GM12878 (cell line): ENCODE results near the gene PLEKHS1. TPM values are rescaled to one million over a fixed set of nuclear protein-coding genes. Genes with fewer than 3 reads are reported as not detected.
"Not testable (repeated sequence)": the region's sequence is repeated elsewhere in the genome, so short reads cannot be mapped to it uniquely, and the experiment has no call there.

ENCODE experiments used
- ATAC-seq: fragments of 200-7000 bp; cut with Tn5 transposase; 3 replicates; pipeline ENCODE4 v1.9.1; 2020; ENCODE audit warnings: mild to moderate bottlenecking, moderate library complexity
- BruUV-seq: library from RNA; stranded (reverse); fragments of 400-500 nt; replicated peaks from 2 replicates; lab custom pipeline; 2021; lab: Mats Ljungman, UMichigan
- CTCF ChIA-PET: fragments of 300-600 bp; sonication (Branson Sonifier 250); formaldehyde crosslinking; extraction: SDS; loops from one replicate; lab custom pipeline; 2021; ENCODE audit warnings: inconsistent platforms; lab: Yijun Ruan, JAX
- POLR2A ChIA-PET: fragments of 350-600 bp; formaldehyde crosslinking; extraction: SDS; loops from one replicate; lab custom pipeline; 2021; ENCODE audit warnings: inconsistent platforms; lab: Charles Lee
- RAD21 ChIA-PET: fragments of 300-600 bp; sonication (Branson Sonifier 250); formaldehyde crosslinking; loops from one replicate; lab custom pipeline; 2023; ENCODE audit warnings: antibody characterized with exemption; ENCODE audit not compliant: unreplicated experiment; lab: Charles Lee
- SMC1A ChIA-PET: fragments of 300-600 bp; sonication (Branson Sonifier 250); formaldehyde crosslinking; loops from one replicate; lab custom pipeline; 2023; ENCODE audit not compliant: unreplicated experiment, uncharacterized antibody; lab: Charles Lee
- DNase-seq: peaks from one replicate; pipeline ENCODE4 v3.0.0-alpha.2; 2011; ENCODE audit warnings: low read depth, low spot score
- FAIRE-seq: peaks from 3 replicates; lab custom pipeline; 2011; peaks lifted over from hg19 to GRCh38; lab: Jason Lieb, UNC
- H2AFZ ChIP-seq: 2 replicates; pipeline ENCODE4 v1.6.0; 2011; ENCODE audit warnings: low read depth, low read length, control low read depth; ENCODE audit not compliant: control insufficient read depth
- H3K27ac ChIP-seq: 2 replicates; pipeline ENCODE4 v1.5.1; 2011; ENCODE audit warnings: control low read depth; ENCODE audit not compliant: control insufficient read depth, insufficient read depth
- H3K27me3 ChIP-seq, 2 experiments: replicated peaks in 1 of 2; 2 replicates each; pipeline versions ENCODE4 v1.6.0 to v1.6.1; 2011; ENCODE audit warnings: low read length in 1 of 2; ENCODE audit not compliant: control insufficient read depth in 2 of 2, insufficient read depth in 2 of 2
- H3K36me3 ChIP-seq, 2 experiments: 2 replicates each; pipeline ENCODE4 v1.5.1; 2011; ENCODE audit warnings: low read length in 1 of 2; ENCODE audit not compliant: control insufficient read depth in 2 of 2, insufficient read depth in 2 of 2
- H3K4me1 ChIP-seq: 2 replicates; pipeline ENCODE4 v1.6.1; 2011; ENCODE audit warnings: mild to moderate bottlenecking, low read length, moderate library complexity, mixed read lengths; ENCODE audit not compliant: control insufficient read depth, insufficient read depth
- H3K4me2 ChIP-seq: 2 replicates; pipeline ENCODE4 v1.6.0; 2011; ENCODE audit warnings: control low read depth; ENCODE audit not compliant: control insufficient read depth, insufficient read depth
- H3K4me3 ChIP-seq: fragments of 200-600 bp; sonication (generic); 2 replicates; pipeline ENCODE4 v1.5.1; 2016
- H3K79me2 ChIP-seq: 2 replicates; pipeline ENCODE4 v1.6.0; 2011; ENCODE audit warnings: low read length; ENCODE audit not compliant: control insufficient read depth, insufficient read depth
- H3K9ac ChIP-seq: 2 replicates; pipeline ENCODE4 v1.8.0; 2011; ENCODE audit warnings: low read length, control low read depth, mixed read lengths; ENCODE audit not compliant: control insufficient read depth, insufficient read depth
- H3K9me3 ChIP-seq: replicated peaks from 3 replicates; pipeline ENCODE4 v1.5.1; 2011; ENCODE audit warnings: mild to moderate bottlenecking, low read length; ENCODE audit not compliant: control insufficient read depth, insufficient read depth
- H4K20me1 ChIP-seq: 2 replicates; pipeline ENCODE4 v1.6.0; 2011; ENCODE audit not compliant: control insufficient read depth, insufficient read depth
- ATF3 ChIP-seq: IDR thresholded peaks from 2 replicates; pipeline ENCODE4 v1.6.1; 2011; ENCODE audit warnings: low read depth, mild to moderate bottlenecking, low read length, moderate library complexity, borderline replicate concordance; ENCODE audit errors: extremely low read depth
- BRCA1 ChIP-seq: IDR thresholded peaks from 2 replicates; pipeline ENCODE4 v1.6.1; 2011; ENCODE audit warnings: low read depth, low read length, improper control_type of control experiment
- FOS ChIP-seq: IDR thresholded peaks from 3 replicates; pipeline ENCODE4 v1.6.1; 2011; ENCODE audit warnings: borderline replicate concordance; ENCODE audit not compliant: insufficient read length; ENCODE audit errors: extremely low read depth
- REST ChIP-seq: IDR thresholded peaks from 2 replicates; pipeline ENCODE4 v1.6.1; 2012; ENCODE audit warnings: mild to moderate bottlenecking, low read depth, low read length
- TARDBP ChIP-seq: IDR thresholded peaks from 2 replicates; pipeline ENCODE4 v1.6.1; 2016; ENCODE audit warnings: borderline replicate concordance
- YY1 ChIP-seq: IDR thresholded peaks from 2 replicates; pipeline ENCODE4 v1.6.1; 2011; ENCODE audit warnings: low read depth, mild to moderate bottlenecking, low read length
- ZNF24 ChIP-seq: fragments of 450-650 bp; IDR thresholded peaks from 2 replicates; pipeline ENCODE4 v1.6.1; 2017; ENCODE audit warnings: antibody characterized with exemption, mild to moderate bottlenecking
- WGBS: methylation state at CpG from one replicate; pipeline ENCODE4 v1.1.6; 2016; ENCODE audit warnings: low lambda C conversion rate; ENCODE audit not compliant: insufficient replicate concordance, insufficient coverage; ENCODE audit errors: missing lambda C conversion rate; 5-methylcytosine and 5-hydroxymethylcytosine counted together
- in situ Hi-C: fragments of 300-500 bp; cut with MboI; formaldehyde crosslinking; loops from 9 replicates; pipeline ENCODE4 v1.14.3; 2018; ENCODE audit warnings: mixed read lengths
- intact Hi-C: fragments of 100-400 bp; cut with micrococcal nuclease; formaldehyde crosslinking; loops from one replicate; pipeline ENCODE4 v1.14.2; 2022; ENCODE audit not compliant: unreplicated experiment
- polyA plus RNA-seq, 11 experiments: library from polyadenylated mRNA; depleted of rRNA in 4 of 11; unstranded in 6 of 11; stranded (reverse) in 5 of 11; fragments of >200 nt; fragmentation: Nextera tagmentation in 4 of 11; fragmentation: Illumina TruSeq in 1 of 11; extraction: Ambion mirVana in 4 of 11; extraction: Trizol in 1 of 11; gene quantifications; 1 replicate in 1 of 11; 2 replicates in 10 of 11; pipeline versions ENCODE4 v1.2.1 to v1.2.3, GENCODE V29; 2011 to 2016; ENCODE audit warnings: inconsistent platforms in 2 of 11, missing spikeins in 2 of 11, low read depth in 1 of 11
- total RNA-seq, 4 experiments: library from RNA; depleted of rRNA in 3 of 4; stranded (reverse); fragments of >200 nt in 3 of 4; fragmentation: Illumina TruSeq in 1 of 4; extraction: Trizol in 1 of 4; gene quantifications; 2 replicates each; pipeline versions ENCODE4 v1.2.1 to v1.2.3, GENCODE V29; 2013 to 2021
- TF ChIP-seq, protein P1 (sequence below): fragments of 450-650 bp; formaldehyde crosslinking; IDR thresholded peaks from 2 replicates; pipeline ENCODE4 v1.4.0; 2020; ENCODE audit warnings: mild to moderate bottlenecking, moderate library complexity

The PLEKHS1 gene
- total and polyA plus RNA-seq, 10 of the 15 experiments (the other 5 are each of a cell fraction or from before 2014, with no cell fraction given), result 0.04 to 0.17 TPM; not detected in 8

- POLR2A ChIA-PET, result not testable (repeated sequence)
These were observed 63.2 kb downstream of the PLEKHS1 start for GRCh38 chr10:113814700-113815099.

DNA sequence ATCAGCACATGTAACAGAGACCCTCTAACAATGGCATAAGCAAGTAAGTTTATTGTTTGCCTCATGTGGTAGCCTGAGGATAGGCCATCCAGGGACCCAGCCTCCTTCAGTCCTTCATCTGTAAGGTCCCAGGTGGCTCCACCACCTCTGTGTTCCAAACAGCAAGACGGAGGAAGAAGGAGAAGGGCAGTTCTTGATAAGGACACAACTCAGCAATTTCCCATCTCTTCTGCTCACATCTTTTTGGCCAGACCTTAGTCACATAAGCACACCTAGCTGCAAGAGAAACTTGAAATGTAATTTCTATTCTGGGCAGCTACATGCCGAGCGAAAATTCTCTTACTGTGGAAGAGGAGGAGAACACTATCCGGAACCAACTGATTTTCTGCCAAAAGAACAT, 68.5 kb downstream of the PLEKHS1 start:
- CTCF ChIA-PET, result no interaction called here
- BruUV-seq, result no TSS peak
- no peak for ATAC-seq

More at GRCh38 chr10:113814700-113815099, 63.2 kb downstream of the PLEKHS1 start:
- in situ Hi-C loops, FAIRE-seq, DNase-seq, H3K9ac ChIP-seq, H3K36me3 ChIP-seq, SMC1A ChIA-PET, H3K4me2 ChIP-seq, CTCF ChIA-PET, ATAC-seq, H3K79me2 ChIP-seq, RAD21 ChIA-PET, H2AFZ ChIP-seq, BruUV-seq, H3K4me3 ChIP-seq, H4K20me1 ChIP-seq, H3K27ac ChIP-seq, H3K4me1 ChIP-seq, H3K27me3 ChIP-seq, intact Hi-C loops, H3K9me3 ChIP-seq: not testable (repeated sequence)
- 82% methylated on average over 1 of the region's 1 CpG for WGBS

More for the DNA sequence above, 68.5 kb downstream of the PLEKHS1 start:
- no peaks in the 10 kb centered on the region for H3K27me3 ChIP-seq
- ChIA-PET SMC1A (interaction anchor here (0.8 kb wide), 1 partner anchor 9 kb away, joined by 3 read pairs; no protein-coding TSS in a partner anchor), RAD21 (no interaction called here), POLR2A (no interaction called here)
- no peaks in the 10 kb centered on the region for H3K36me3 ChIP-seq
- in situ Hi-C loops, result no loop called here
- H3K79me2 ChIP-seq, result no peaks in the 10 kb centered on the region
- intact Hi-C loops, result no loop called here
- no peak overlapping the region for H3K27ac ChIP-seq
- no peak overlapping the region for H3K4me2 ChIP-seq
- H4K20me1 ChIP-seq, result no peaks in the 10 kb centered on the region
- FAIRE-seq, result no peak
- H2AFZ ChIP-seq, result no peak overlapping the region
- 80% methylated on average over 4 of the region's 4 CpGs for WGBS
- no peaks in the 10 kb centered on the region for H3K4me1 ChIP-seq
- no peak for TF ChIP-seq BRCA1
- TF ChIP-seq ATF3, result no peak
- TF ChIP-seq, protein P1, sequence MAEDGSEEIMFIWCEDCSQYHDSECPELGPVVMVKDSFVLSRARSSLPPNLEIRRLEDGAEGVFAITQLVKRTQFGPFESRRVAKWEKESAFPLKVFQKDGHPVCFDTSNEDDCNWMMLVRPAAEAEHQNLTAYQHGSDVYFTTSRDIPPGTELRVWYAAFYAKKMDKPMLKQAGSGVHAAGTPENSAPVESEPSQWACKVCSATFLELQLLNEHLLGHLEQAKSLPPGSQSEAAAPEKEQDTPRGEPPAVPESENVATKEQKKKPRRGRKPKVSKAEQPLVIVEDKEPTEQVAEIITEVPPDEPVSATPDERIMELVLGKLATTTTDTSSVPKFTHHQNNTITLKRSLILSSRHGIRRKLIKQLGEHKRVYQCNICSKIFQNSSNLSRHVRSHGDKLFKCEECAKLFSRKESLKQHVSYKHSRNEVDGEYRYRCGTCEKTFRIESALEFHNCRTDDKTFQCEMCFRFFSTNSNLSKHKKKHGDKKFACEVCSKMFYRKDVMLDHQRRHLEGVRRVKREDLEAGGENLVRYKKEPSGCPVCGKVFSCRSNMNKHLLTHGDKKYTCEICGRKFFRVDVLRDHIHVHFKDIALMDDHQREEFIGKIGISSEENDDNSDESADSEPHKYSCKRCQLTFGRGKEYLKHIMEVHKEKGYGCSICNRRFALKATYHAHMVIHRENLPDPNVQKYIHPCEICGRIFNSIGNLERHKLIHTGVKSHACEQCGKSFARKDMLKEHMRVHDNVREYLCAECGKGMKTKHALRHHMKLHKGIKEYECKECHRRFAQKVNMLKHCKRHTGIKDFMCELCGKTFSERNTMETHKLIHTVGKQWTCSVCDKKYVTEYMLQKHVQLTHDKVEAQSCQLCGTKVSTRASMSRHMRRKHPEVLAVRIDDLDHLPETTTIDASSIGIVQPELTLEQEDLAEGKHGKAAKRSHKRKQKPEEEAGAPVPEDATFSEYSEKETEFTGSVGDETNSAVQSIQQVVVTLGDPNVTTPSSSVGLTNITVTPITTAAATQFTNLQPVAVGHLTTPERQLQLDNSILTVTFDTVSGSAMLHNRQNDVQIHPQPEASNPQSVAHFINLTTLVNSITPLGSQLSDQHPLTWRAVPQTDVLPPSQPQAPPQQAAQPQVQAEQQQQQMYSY (CRISPR knock-in tag), result no peak
- no peak for TF ChIP-seq TARDBP
- no peak for TF ChIP-seq FOS
- TF ChIP-seq YY1, result no peak
- TF ChIP-seq ZNF24, result no peak
- TF ChIP-seq REST, result no peak
- TF ChIP-seq, all 136 proteins: peak for 0
- H3K9me3 ChIP-seq, result no peaks in the 10 kb centered on the region
- DNase-seq, result no peak
- no peak overlapping the region for H3K4me3 ChIP-seq
- H3K9ac ChIP-seq, result no peak overlapping the region
